HepG2 (cell line): ENCODE measurements around the gene BICRAL.

Experiments
- EZH2 ChIP-seq: conservative IDR thresholded peaks from 2 replicates; pipeline ENCODE4 v1.6.1; 2012; ENCODE audit warnings: mild to moderate bottlenecking, low read depth, low read length, moderate library complexity
- RAD21 ChIP-seq: fragments of 450-650 bp; formaldehyde crosslinking; IDR thresholded peaks from 2 replicates; pipeline ENCODE4 v1.5.0; 2020; ENCODE audit warnings: mild to moderate bottlenecking
- ZNF713 ChIP-seq: sonication (generic); formaldehyde crosslinking; IDR thresholded peaks from 2 replicates; pipeline ENCODE4 v1.4.0; 2020; ENCODE audit warnings: mild to moderate bottlenecking, missing genetic modification reagents
- ZNF776 ChIP-seq: sonication (generic); formaldehyde crosslinking; IDR thresholded peaks from 2 replicates; pipeline ENCODE4 v1.4.0; 2020; ENCODE audit warnings: mild to moderate bottlenecking, missing genetic modification reagents
- ZNF841 ChIP-seq: sonication (generic); formaldehyde crosslinking; IDR thresholded peaks from 2 replicates; pipeline ENCODE4 v1.8.1; 2023; ENCODE audit warnings: missing genetic modification reagents, borderline replicate concordance
- TF ChIP-seq, protein P1 (sequence below): sonication (generic); formaldehyde crosslinking; IDR thresholded peaks from 2 replicates; pipeline ENCODE4 v1.5.0; 2020; ENCODE audit warnings: mild to moderate bottlenecking, missing genetic modification reagents, moderate library complexity

DNA sequence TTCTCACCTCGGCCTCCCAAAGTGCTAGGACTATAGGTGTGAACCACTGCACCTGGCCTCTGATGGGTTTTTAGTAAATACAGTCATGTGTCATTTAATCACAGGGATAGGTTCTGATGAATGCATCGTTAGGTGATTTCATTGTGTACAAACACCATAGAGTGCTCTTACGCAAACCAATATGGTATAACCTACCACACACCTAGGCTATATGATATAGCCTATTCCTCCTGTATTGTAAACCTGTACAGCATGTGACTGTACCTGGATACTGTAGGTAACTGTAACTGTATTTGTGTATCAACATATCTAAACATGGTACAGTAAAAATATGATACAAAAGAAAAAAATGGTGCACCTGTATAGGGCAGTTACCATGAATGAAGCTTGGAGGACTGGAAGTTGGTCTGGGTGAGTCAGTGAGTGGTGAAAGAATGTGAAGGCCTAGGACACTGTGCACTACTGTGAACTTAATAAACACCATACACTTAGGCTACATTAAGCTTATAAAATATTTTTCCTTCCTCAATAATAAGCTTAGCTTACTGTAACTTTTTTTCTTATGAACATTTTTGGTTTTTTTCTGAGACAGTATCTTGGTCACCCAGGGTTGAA is 10.0 kb downstream of the BICRAL start:
- TF ChIP-seq RAD21 (CRISPR knock-in tag) (no peak), ZNF713 (CRISPR knock-in tag) (no peak), ZNF776 (CRISPR knock-in tag) (no peak), ZNF841 (CRISPR knock-in tag) (no peak), EZH2 (no peak)
- TF ChIP-seq, protein P1, sequence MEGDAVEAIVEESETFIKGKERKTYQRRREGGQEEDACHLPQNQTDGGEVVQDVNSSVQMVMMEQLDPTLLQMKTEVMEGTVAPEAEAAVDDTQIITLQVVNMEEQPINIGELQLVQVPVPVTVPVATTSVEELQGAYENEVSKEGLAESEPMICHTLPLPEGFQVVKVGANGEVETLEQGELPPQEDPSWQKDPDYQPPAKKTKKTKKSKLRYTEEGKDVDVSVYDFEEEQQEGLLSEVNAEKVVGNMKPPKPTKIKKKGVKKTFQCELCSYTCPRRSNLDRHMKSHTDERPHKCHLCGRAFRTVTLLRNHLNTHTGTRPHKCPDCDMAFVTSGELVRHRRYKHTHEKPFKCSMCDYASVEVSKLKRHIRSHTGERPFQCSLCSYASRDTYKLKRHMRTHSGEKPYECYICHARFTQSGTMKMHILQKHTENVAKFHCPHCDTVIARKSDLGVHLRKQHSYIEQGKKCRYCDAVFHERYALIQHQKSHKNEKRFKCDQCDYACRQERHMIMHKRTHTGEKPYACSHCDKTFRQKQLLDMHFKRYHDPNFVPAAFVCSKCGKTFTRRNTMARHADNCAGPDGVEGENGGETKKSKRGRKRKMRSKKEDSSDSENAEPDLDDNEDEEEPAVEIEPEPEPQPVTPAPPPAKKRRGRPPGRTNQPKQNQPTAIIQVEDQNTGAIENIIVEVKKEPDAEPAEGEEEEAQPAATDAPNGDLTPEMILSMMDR (CRISPR knock-in tag): no peak
